ENCODE results near the gene SSRP1. TPM values are rescaled to one million over a fixed set of nuclear protein-coding genes. Genes with fewer than 3 reads are reported as not detected.
"Not testable (repeated sequence)": the region's sequence is repeated elsewhere in the genome, so short reads cannot be mapped to it uniquely, and the experiment has no call there.

SSRP1 gene
- total RNA-seq, 1 donor from 2014 or later: 62.2 TPM

DNA sequence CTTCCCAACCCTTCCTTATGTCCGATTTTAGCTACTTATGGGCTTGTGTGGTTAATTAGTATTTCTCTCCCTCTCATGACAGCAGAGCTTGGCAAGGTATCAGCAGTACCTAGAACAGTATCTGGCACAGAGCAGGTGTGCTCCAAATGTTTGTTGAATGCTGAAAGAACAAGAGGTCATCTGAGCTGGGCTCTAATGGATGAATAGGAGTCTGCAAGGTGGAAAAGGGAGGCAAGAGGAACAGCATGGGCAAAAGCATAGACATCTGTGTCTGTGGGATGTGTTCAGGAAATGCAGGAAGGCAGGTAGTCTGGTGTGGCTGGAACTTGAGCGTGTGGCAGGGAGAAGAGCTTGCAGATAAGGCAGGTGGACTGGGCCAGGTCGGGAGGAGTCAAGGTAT lies 26.2 kb upstream of the SSRP1 start:
- no peaks in the 10 kb centered on the region for H3K36me3 ChIP-seq
- no peak for DNase-seq
- no peak overlapping the region for H3K27ac ChIP-seq
- ATAC-seq: no peak
- peaks cover 5% of the 10 kb centered on the region for H3K4me1 ChIP-seq
- intact Hi-C loops (cut with DNase I): no loop called here
- H3K27me3 ChIP-seq (ENCODE audit: low read depth): no peaks in the 10 kb centered on the region
- TF ChIP-seq, protein P1, sequence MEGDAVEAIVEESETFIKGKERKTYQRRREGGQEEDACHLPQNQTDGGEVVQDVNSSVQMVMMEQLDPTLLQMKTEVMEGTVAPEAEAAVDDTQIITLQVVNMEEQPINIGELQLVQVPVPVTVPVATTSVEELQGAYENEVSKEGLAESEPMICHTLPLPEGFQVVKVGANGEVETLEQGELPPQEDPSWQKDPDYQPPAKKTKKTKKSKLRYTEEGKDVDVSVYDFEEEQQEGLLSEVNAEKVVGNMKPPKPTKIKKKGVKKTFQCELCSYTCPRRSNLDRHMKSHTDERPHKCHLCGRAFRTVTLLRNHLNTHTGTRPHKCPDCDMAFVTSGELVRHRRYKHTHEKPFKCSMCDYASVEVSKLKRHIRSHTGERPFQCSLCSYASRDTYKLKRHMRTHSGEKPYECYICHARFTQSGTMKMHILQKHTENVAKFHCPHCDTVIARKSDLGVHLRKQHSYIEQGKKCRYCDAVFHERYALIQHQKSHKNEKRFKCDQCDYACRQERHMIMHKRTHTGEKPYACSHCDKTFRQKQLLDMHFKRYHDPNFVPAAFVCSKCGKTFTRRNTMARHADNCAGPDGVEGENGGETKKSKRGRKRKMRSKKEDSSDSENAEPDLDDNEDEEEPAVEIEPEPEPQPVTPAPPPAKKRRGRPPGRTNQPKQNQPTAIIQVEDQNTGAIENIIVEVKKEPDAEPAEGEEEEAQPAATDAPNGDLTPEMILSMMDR (IDR thresholded peaks at IDR 0.05): no peak
- no peak overlapping the region for H3K4me3 ChIP-seq
- H3K9me3 ChIP-seq: no peaks in the 10 kb centered on the region

DNA sequence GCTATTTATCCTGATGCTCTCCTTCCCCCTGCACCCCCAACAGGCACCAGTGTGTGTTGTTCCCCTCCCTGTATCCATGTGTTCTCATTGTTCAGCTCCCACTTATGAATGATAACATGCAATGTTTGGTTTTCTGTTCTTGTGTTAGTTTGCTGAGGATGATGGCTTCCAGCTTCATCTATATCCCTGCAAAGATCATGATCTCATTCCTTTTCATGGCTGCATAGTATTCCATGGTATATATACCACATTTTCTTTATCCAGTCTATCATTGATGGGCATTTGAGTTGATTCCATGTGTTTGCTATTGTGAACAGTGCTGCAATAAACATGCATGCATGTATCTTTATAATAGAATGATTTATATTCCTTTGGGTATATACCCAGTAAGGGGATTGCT lies 25.7 kb upstream of the SSRP1 start:
- intact Hi-C loops (cut with DNase I); H3K27me3 ChIP-seq (ENCODE audit: low read depth); DNase-seq; ATAC-seq; H3K9me3 ChIP-seq; H3K36me3 ChIP-seq; H3K4me1 ChIP-seq; H3K27ac ChIP-seq; H3K4me3 ChIP-seq: not testable (repeated sequence)

DNA sequence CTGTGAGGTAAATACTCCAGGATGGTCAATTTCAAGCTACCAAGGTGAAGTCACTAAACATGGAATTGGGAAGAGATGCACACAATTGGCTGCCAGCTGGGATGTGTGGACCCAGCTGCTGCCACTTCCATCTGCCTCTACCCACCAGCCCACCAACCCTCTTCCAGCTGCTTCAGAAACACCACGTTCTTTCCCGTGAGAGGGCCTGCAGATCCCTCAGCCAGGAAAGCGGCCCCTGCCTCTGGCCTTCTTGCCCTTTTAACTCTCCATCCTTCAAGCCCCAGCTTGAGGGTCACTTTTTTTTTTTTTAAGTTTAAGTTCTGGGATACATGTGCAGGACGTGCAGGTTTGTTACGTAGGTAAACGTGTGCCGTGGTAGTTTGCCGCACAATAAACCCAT lies 25.3 kb upstream of the SSRP1 start:
- no peaks in the 10 kb centered on the region for H3K36me3 ChIP-seq
- intact Hi-C loops (cut with DNase I): no loop called here
- H3K4me3 ChIP-seq: no peak overlapping the region
- ATAC-seq (no peak), DNase-seq (no peak)
- no peaks in the 10 kb centered on the region for H3K27me3 ChIP-seq (ENCODE audit: low read depth)
- H3K9me3 ChIP-seq: no peaks in the 10 kb centered on the region
- TF ChIP-seq, protein P1 (IDR thresholded peaks at IDR 0.05): no peak
- H3K27ac ChIP-seq: no peak overlapping the region
- H3K4me1 ChIP-seq: peaks cover 5% of the 10 kb centered on the region

DNA sequence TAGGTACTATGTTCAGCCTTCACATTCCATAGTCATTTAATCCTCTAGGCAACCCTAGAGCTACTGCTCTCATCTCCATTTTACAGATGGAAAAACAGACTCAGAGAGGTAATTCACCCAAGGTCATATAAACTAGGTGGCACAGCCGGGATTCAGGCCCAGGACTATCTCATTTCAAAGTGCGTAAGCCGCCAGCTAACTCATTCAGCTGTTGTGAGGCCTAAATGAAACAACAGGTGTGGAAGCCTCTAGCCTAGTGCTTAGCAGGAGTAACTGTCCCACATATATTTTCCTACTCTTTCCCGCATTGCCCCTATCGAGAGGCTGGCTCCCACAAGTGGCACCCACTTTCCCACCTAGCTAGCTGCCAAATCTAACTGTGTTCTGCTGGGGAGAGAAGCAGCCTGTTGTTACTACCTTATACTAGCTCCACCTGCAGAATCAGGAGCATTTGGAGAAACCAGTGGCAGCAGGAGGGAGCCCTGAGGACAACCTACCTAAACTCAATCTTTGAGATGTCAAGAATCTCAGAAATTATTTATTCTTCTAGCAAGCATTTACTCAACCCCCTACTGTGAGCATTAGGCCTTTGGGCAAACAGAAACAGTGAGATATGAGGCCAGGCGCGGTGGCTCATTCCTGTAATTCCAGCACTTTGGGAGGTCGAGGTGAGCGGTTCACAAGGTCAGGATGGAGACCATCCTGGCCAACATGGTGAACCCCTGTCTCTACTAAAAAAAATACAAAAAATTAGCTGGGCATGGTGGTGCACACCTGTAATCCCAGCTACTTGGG lies 24.4 kb upstream of the SSRP1 start:
- H3K9me3 ChIP-seq: no peaks in the 10 kb centered on the region
- H3K27ac ChIP-seq: no peak overlapping the region
- intact Hi-C loops (cut with DNase I): no loop called here
- H3K4me1 ChIP-seq: peaks cover 5% of the 10 kb centered on the region
- ATAC-seq (no peak), DNase-seq (no peak)
- no peaks in the 10 kb centered on the region for H3K27me3 ChIP-seq (ENCODE audit: low read depth)
- H3K36me3 ChIP-seq: no peaks in the 10 kb centered on the region
- TF ChIP-seq, protein P1 (IDR thresholded peaks at IDR 0.05): no peak
- no peak overlapping the region for H3K4me3 ChIP-seq

DNA sequence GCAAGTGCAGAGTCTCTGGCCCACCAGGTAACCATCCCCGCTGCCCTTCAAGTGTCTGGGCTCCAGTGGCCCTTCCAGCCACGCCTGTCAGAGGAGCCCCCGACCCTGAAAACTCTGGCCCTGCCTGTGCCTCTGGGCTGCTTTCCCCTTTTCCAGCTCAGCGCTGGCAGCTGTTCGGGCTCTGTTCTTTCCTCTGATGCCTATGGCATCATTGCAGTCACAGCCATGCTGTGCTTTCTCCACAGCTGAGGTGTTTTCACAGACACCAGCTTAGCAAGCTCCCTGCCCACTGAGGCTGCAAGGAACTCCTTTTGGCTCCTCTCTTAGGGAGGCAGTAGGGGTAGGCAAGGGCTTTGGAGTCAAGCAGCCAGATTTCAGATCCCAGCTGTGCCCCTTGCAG lies 23.7 kb upstream of the SSRP1 start:
- H3K9me3 ChIP-seq: no peaks in the 10 kb centered on the region
- no peak overlapping the region for H3K4me3 ChIP-seq
- TF ChIP-seq, protein P1 (IDR thresholded peaks at IDR 0.05): no peak
- H3K27me3 ChIP-seq (ENCODE audit: low read depth): no peaks in the 10 kb centered on the region
- H3K27ac ChIP-seq: no peak overlapping the region
- intact Hi-C loops (cut with DNase I): no loop called here
- DNase-seq: no peak
- no peaks in the 10 kb centered on the region for H3K36me3 ChIP-seq
- no peak for ATAC-seq
- H3K4me1 ChIP-seq: peaks cover 5% of the 10 kb centered on the region

DNA sequence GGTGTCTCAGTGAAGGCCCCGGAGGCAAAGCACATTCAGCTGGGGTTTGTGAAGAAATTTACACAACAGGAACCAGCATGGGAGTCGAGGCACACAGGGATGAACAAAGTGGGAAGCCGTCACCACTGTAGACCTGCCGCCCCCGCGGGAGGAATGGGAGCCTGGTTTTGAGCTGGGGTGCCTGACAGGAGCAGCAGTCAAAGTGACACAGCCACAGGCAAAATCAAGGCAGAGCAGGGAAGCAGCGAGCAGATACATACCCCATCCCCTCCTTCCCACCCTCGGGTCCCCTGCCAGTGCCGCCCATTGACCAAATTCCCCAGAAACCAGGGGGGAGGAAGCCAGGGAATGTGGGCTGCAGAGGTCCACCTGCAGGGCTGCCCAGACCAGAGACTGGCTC lies 23.3 kb upstream of the SSRP1 start:
- intact Hi-C loops (cut with DNase I): no loop called here
- peaks cover 5% of the 10 kb centered on the region for H3K4me1 ChIP-seq
- DNase-seq (no peak), ATAC-seq (no peak)
- no peaks in the 10 kb centered on the region for H3K36me3 ChIP-seq
- H3K9me3 ChIP-seq: no peaks in the 10 kb centered on the region
- no peaks in the 10 kb centered on the region for H3K27me3 ChIP-seq (ENCODE audit: low read depth)
- TF ChIP-seq, protein P1 (IDR thresholded peaks at IDR 0.05): no peak
- no peak overlapping the region for H3K4me3 ChIP-seq
- H3K27ac ChIP-seq: no peak overlapping the region
